T47D (cell line): ENCODE results near the gene PAQR9.

Source experiments
- DNase-seq, 2 experiments: peaks; one replicate each; pipeline versions ENCODE4 v3.0.0 to v3.0.0-alpha.2; 2011 to 2012; ENCODE audit warnings: low read depth in 1 of 2, low spot score in 1 of 2
- JUND ChIP-seq: IDR thresholded peaks from 2 replicates; pipeline ENCODE4 v1.6.1; 2012; ENCODE audit warnings: low read depth
- in situ Hi-C: cut with HindIII; loops from 2 replicates; pipeline ENCODE4 v1.10.0; 2016; ENCODE audit warnings: low sequenced_read_pairs, low pct_unique_long_range_greater_than_20kb

PAQR9 gene

DNA sequence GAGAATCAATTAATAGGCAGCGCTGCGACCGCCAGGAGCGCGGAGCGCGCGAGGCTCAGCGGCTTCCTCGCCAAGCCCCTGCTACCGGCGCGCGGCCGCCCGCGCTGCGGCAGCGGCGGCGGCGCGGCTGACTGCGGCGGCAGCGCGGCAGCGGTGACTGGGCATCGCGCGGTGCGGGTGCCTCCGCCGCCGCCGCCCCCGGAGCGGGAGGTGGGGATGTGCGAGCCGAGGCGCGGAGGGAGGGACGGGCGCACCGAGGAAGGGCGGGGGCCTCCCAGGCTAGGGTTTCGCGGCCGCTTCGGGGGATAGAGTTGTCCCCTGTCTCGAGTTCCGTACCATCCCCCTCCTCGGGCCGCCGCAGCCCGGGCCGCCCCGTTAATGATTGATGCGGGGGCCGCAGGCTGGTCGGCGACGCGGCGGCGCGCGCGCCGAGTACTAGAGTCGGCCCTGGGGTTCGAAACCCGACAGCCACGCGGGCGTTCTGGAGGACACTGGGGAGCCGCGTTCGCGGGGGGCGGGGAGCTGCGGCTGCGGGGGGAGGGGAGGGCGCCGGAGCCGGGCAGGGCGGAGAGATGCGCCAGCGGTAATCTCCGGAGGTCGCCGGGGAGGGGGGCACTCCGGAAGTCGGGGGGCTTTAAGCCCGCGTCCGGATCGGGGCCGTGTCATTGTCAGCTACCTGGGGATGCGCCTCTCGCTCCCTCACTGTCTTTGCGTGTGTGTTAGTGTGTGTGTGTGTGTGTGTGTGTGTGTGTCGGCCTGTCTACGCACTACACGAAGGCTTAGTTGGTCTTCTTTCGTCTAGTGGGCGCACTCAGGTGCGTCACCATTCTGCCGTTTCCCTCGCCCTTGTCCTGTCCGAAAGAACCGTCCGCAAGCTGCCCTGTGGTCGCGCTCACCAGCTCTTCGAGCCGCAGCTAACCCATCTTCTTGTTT is at the start of gene PAQR9:
Gene PAQR9 (minus strand): TSS at position 159 of the 933 bp plus-strand sequence. CDS start 338 bp downstream, outside the sequence.
- no peak for DNase-seq
- TF ChIP-seq JUND = no peak
- in situ Hi-C loops = no loop called here

GRCh38 chr3:143011705-143012104 is 48.2 kb upstream of the PAQR9 start:
- in situ Hi-C loops = no loop called here
- DNase-seq = no peak
- TF ChIP-seq JUND = no peak

DNA sequence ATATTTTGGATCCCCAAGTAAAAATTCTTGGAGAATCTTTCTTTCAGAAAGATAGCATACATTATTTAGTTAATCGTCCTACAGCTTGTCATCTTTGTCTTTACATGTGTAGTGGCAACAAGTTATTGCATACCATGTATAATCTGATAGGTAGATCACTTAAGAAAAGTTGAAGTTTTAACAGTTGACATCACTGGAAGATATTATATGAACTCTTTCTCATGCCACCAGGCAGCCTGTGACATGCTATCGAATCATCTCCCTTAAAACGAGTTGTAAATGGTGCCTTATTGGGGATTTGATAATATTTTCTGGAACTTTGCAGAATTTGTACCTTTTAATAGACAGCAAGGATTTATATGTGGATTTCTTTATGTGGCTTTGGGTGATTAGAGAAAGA is 46.5 kb upstream of the PAQR9 start:
- in situ Hi-C loops = no loop called here
- no peak for DNase-seq
- TF ChIP-seq JUND = no peak

- in situ Hi-C loops = no loop called here
- DNase-seq = no peak
- no peak for TF ChIP-seq JUND
Measured at GRCh38 chr3:143004823-143005222, 41.3 kb upstream of the PAQR9 start.

DNA sequence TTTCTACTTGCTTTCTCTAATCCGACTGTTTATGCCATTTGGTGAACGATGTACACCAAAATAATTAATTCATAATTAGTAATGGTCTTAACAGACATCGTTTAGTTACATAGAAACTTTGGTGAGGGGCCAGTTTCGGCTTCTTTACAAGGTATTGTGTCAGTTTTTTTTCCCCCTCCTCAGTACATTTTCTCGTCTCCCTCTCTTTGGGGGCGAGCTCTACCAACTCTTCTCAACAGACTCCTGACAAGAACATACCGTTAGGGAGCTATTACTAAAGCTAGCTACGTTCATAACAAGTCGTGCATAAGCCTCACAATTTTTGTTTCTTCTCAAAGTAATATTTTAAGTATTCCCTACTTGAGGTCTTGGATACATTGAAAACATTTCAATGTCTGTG is 39.3 kb upstream of the PAQR9 start:
- in situ Hi-C loops = no loop called here
- no peak for TF ChIP-seq JUND
- no peak for DNase-seq

DNA sequence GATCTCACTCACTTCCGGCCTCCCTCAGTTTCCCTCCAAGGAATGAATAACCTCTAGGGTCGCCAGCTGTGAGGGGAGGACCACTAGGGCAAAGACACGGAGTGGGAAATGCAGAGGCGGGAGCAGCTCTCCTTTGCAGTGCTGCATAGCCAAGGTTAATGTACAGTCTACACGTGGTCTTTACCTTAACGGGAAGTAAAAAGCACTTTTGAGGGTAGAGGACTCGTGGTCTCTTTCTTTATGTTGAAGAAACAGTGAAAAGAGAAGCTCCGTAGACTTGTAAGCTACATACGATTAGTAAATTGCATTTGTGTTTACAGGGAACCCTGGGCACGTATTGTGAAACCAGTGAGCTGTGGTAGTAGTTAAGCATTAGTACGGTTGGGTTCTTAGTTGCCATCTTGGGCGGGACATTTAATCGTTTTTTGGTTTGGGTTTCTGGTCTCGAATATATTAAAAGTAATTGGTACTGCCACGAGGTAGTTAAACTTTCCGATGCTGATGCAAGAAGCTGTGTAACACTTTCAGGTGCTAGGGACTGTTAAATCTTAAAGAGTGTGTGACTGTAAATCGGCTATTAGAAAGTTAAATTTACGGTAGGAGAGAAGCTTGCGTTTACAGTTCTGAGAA is 38.7 kb upstream of the PAQR9 start:
- DNase-seq = peak in 1 of 2 experiments; percentile 26
- no peak for TF ChIP-seq JUND
- in situ Hi-C loops = no loop called here

GRCh38 chr3:143001369-143002082 is 38.1 kb upstream of the PAQR9 start, which contains the start of gene U2SURP:
U2SURP (plus strand) TSS chr3:143001570; CDS start chr3:143001629, 59 bp downstream.
- TF ChIP-seq JUND = no peak
- peak; percentile 82 to 99 for DNase-seq
- in situ Hi-C loops = no loop called here

GRCh38 chr3:143001034-143001368 is 37.5 kb upstream of the PAQR9 start:
- no peak for DNase-seq
- no peak for TF ChIP-seq JUND
- in situ Hi-C loops = no loop called here

- TF ChIP-seq JUND = no peak
- peak in 1 of 2 experiments; percentile 52 for DNase-seq
- in situ Hi-C loops = no loop called here
Measured at GRCh38 chr3:143000528-143000927, 37.1 kb upstream of the PAQR9 start.

DNA sequence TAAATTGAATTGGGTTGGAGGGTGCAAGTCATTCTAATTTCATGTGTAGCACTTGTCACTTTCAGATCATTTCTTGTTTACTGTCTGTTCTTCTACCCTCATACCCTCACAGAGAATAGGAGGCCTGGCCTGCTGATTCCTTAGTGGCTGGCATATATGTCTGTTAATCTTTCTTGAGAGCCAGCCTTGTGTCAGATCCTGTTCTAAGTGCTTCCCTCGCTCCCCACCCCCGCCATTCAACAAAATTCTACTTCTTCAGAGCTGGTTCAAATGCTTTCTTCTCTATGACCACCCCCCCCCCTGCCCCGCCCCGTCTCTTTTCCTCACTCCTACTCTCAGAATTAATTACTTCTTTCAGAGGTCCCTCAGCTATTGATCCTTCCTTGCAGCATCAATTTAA is 36.4 kb upstream of the PAQR9 start:
- in situ Hi-C loops = no loop called here
- no peak for TF ChIP-seq JUND
- DNase-seq = peak in 1 of 2 experiments; percentile 51

DNA sequence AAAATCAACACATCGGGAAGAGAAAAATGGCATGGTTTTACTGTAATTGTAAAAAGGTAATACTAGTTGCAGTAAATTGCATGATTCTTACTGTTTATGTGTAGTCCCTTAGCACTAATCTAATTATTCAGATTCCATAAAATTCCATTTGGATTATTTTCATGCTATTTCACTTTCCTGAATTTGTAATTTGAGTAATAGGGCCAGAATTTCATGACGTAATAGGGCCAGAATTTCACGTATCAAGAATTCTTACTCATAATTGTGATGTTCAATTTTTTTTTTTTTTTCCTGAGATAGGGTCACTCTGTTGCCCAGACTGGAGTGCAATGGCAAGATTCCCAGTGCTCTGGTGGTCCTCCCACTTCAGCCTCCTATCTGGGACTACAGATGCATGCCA is 35.0 kb upstream of the PAQR9 start:
- TF ChIP-seq JUND = no peak
- no peak for DNase-seq
- in situ Hi-C loops = no loop called here

DNA sequence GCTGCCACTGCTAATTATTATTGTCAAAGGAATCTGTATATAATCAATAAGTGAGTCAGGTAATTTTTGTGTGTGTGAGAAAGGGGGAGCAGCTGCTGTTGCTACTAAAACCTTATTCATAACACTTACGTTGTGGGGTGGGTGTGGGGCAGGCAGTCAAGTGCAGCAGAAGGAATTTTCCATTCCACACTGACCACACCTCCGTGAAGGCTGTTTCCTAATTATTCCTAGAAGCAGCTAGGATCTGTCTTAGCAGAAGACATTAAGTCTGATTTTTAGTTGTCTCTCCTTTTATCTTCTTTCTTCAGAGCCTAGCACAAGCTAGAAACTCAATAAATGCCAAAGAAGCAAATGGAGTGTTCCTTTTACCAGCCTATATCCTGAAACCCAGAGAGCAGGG is 33.9 kb upstream of the PAQR9 start:
- in situ Hi-C loops = no loop called here
- no peak for TF ChIP-seq JUND
- peak in 1 of 2 experiments; percentile 36 for DNase-seq

GRCh38 chr3:142993958-142994442 is 30.5 kb upstream of the PAQR9 start:
- no peak for TF ChIP-seq JUND
- DNase-seq = peak in 1 of 2 experiments; percentile 77
- in situ Hi-C loops = no loop called here
